Stimulated activated naive B cell treated with anti-CD40 and anti-IgM and Interleukin-4, amounts not matched to agents 10 μg/mL and 1 μg/mL and 100 μg/mL, for 72 hours (primary cell): ENCODE results near the gene SMG6.

Experiments used
- ATAC-seq, 2 donors: fragments of 150-1000 bp; cut with Tn5 transposase; replicated peaks; 2 replicates each; pipeline ENCODE4 v1.10.0; 2021; ENCODE audit warnings: moderate library complexity in 1 of 2
- DNase-seq: peaks from one replicate; pipeline ENCODE4 v3.0.0; 2021
- H3K27ac Mint-ChIP-seq: one replicate; pipeline ENCODE4 v1.8.0; 2022; ENCODE audit warnings: mild to moderate bottlenecking, mixed read lengths
- H3K27me3 Mint-ChIP-seq, 2 donors: one replicate each; pipeline ENCODE4 v1.8.0; 2022; ENCODE audit warnings: mixed read lengths in 2 of 2
- H3K36me3 Mint-ChIP-seq, 2 donors: one replicate each; pipeline ENCODE4 v1.8.0; 2022; ENCODE audit warnings: mixed read lengths in 2 of 2, mild to moderate bottlenecking in 1 of 2
- H3K4me1 Mint-ChIP-seq, 2 donors: one replicate each; pipeline ENCODE4 v1.8.0; 2022; ENCODE audit warnings: mixed read lengths in 2 of 2, mild to moderate bottlenecking in 1 of 2
- H3K4me3 Mint-ChIP-seq, 2 donors: one replicate each; pipeline ENCODE4 v1.8.0; 2022; ENCODE audit warnings: mild to moderate bottlenecking in 2 of 2, mixed read lengths in 2 of 2, moderate library complexity in 1 of 2
- H3K9me3 Mint-ChIP-seq, 2 donors: one replicate each; pipeline ENCODE4 v1.8.0; 2022; ENCODE audit warnings: mixed read lengths in 2 of 2, mild to moderate bottlenecking in 1 of 2

The SMG6 gene

GRCh38 chr17:2303204-2304188, at the start of gene SMG6, which contains the start of gene SRR:
Gene SMG6 (minus strand): TSS chr17:2303785. CDS start chr17:2303720, 65 bp downstream.
Gene SRR (plus strand): TSS chr17:2303950. CDS start chr17:2315561, 11,611 bp downstream.
- ATAC-seq (peak; percentile 87 to 89), DNase-seq (peak; percentile 86)
- Mint-ChIP-seq H3K4me3 (peak within 1 kb of the TSS; percentile 88 to 91), H3K27me3 (no peaks in the 10 kb centered on the region), H3K36me3 (peaks cover 20 to 28% of the 10 kb centered on the region in 2 donors), H3K4me1 (peaks cover 4 to 51% of the 10 kb centered on the region in 2 donors), H3K27ac (peak within 1 kb of the TSS; percentile 89), H3K9me3 (no peaks in the 10 kb centered on the region)

DNA sequence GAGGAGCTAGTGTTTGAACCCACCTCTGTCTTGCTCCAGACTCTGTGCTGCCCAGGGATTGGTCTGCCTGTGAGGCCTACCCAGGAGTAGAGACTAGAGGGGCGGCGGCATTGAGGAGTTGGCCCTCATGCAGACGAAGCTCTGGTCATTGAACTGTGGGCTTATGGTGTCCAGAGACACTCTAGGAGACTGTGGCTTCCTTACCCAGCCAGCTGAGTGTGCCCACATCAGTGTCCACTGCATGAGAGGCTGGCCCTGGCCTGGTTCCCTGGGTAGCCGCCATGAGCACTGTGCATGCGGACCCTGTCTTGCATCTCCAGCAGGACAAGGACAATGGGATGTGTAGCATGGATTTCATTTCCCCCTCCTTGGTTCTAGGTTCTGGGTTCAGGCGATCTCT, 47.7 kb upstream of the SMG6 start:
- DNase-seq: no peak
- ATAC-seq: no peak
- Mint-ChIP-seq H3K9me3 (no peaks in the 10 kb centered on the region), H3K27ac (no peak overlapping the region), H3K4me3 (no peak overlapping the region), H3K4me1 (peaks cover 2 to 4% of the 10 kb centered on the region in 2 donors), H3K27me3 (no peaks in the 10 kb centered on the region), H3K36me3 (peaks cover 0 to 5% of the 10 kb centered on the region in 2 donors)

DNA sequence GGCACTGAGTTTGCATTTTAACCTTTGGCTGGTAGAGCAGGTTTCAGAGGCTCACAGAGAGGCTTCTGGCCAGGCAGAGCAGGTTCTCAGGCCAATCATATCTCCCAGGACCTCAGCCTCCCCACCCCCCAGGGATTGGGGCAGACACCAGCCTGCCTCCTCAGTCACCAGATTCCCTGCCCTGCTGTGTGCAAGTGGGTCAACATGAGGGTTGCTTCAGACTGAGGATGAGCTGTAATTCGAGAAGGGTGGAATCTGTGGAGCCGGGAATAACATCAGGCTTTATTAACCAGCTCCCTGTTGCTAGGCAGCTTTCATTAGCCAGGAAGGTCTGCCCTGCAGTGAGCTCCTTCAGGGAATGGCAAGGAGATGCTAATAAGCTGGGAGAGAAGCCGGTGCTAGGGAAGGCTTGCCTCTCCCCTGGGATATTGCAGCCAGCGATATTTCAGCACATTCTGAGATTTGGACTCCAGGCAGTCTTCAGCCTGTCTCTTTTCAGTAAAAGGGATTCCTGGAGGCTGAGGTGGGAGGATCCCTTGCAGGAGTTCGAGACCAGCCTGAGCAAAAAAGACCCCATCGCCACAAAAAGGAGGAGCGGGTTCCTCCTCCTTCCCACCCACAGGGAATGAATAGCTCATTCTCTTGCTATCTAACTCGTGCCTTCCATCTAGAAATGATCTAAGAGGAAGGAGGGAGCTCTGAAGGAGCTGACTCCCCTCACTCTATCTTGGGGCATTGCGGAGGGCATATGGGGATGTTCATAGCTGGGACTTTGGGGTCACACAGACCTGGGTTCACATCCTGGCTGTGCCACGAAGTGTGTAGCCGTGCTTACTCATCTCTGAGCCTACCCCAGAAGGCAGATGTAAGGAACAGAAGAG, 44.5 kb upstream of the SMG6 start:
- peaks cover 0 to 2% of the 10 kb centered on the region in 2 donors for H3K4me1 Mint-ChIP-seq
- H3K36me3 Mint-ChIP-seq: peaks cover 8 to 11% of the 10 kb centered on the region in 2 donors
- H3K4me3 Mint-ChIP-seq: no peak overlapping the region
- H3K9me3 Mint-ChIP-seq: no peaks in the 10 kb centered on the region
- H3K27me3 Mint-ChIP-seq: no peaks in the 10 kb centered on the region
- DNase-seq (no peak), ATAC-seq (no peak)
- peak overlapping the region; percentile 54 for H3K27ac Mint-ChIP-seq

GRCh38 chr17:2346475-2346874, 42.9 kb upstream of the SMG6 start:
- ATAC-seq (no peak), DNase-seq (no peak)
- Mint-ChIP-seq H3K4me1 (no peaks in the 10 kb centered on the region), H3K4me3 (no peak overlapping the region), H3K27ac (no peak overlapping the region), H3K36me3 (peaks cover 15% of the 10 kb centered on the region in 2 donors), H3K9me3 (no peaks in the 10 kb centered on the region), H3K27me3 (no peaks in the 10 kb centered on the region)

- no peaks in the 10 kb centered on the region for H3K9me3 Mint-ChIP-seq
- H3K36me3 Mint-ChIP-seq: peaks cover 15% of the 10 kb centered on the region in 2 donors
- no peak overlapping the region for H3K4me3 Mint-ChIP-seq
- peaks cover 0 to 1% of the 10 kb centered on the region in 2 donors for H3K4me1 Mint-ChIP-seq
- H3K27me3 Mint-ChIP-seq: no peaks in the 10 kb centered on the region
- DNase-seq (no peak), ATAC-seq (no peak)
- H3K27ac Mint-ChIP-seq: no peak overlapping the region
These were observed 40.9 kb upstream of the SMG6 start for GRCh38 chr17:2344528-2344927.

DNA sequence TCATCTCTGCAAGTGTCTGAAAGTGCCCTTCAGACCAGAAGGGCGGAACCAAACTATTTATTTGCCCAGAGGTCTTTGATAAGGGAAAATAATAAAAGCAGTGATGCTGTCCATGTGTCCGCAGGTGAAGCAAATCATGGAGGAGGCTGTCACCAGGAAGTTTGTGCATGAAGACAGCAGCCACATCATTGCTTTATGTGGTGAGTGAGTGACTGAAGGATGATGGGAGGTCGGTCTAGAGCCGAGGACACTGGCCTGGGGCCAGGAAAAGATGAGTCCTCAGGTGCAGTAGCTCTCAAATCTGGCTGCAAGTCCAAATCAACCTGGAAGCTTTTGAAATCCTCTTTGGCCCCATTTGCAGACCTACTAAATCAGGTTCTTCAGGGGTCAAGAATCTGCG, 39.8 kb upstream of the SMG6 start:
- no peak for ATAC-seq
- Mint-ChIP-seq H3K27me3 (no peaks in the 10 kb centered on the region), H3K27ac (no peak overlapping the region), H3K4me3 (no peak overlapping the region), H3K4me1 (peaks cover 3 to 5% of the 10 kb centered on the region in 2 donors), H3K36me3 (peaks cover 14 to 15% of the 10 kb centered on the region in 2 donors), H3K9me3 (no peaks in the 10 kb centered on the region)
- DNase-seq: no peak

DNA sequence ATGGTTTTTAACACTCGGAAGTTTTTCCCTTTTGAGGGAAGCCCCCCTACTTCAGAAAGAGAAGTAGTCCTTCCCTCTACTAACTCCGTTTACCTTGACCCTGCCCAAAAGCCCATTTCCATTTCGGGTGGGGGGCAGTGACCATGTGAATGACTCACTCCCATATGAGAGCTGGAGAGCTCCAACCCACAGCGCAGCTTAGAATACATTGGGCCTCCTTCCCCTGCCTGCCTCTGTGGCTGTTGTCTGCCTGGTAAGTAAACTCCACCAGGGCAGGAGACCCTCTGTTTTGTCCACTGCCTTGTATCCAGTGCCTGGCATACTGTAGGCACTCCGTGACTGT, 34.7 kb upstream of the SMG6 start:
- Mint-ChIP-seq H3K27ac (peak overlapping the region; percentile 76), H3K9me3 (no peaks in the 10 kb centered on the region), H3K4me1 (peaks cover 16 to 25% of the 10 kb centered on the region in 2 donors), H3K27me3 (no peaks in the 10 kb centered on the region), H3K4me3 (peak overlapping the region; percentile 79 to 97), H3K36me3 (peaks cover 12 to 19% of the 10 kb centered on the region in 2 donors)
- DNase-seq: no peak
- ATAC-seq: no peak

DNA sequence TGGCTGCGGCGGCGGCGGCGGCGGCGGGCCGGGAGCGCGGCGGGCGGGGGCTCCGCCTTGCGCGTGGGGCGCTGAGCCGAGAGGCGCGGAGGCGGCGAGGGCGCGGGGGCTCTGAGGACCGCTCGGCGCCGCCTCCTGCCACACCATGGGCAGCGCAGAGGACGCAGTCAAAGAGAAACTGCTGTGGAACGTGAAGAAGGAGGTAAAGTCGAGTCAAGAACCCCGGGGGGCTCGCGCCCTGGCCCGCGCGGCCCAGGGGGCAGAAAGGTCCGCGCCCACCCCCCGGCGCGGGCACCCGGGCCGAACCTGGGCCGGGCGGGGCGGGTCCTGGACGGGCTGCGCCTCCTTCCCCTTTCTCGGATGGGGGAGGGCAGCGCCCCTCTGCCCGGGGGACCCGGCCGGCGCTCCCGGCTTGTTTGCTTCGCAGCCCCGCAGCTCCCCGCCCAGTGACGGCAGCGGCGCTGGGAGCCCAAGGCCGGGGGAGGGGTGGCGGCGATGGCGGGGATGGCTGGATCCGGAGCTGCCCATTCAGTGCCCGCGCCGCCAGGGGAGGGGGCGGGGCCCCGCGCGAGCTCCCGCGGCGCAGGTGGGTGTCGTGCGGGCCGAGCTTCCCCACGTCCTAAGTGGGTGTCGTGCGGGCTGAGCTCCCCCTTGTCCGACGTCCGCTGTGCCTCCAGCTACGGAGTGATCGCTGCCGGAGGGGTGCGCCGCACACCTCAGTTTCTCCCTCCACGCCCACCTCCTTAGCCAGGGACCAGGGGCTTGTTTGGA, 34.1 kb upstream of the SMG6 start:
- peak overlapping the region; percentile 97 to 99 for H3K4me3 Mint-ChIP-seq
- DNase-seq (peak; percentile 35), ATAC-seq (peak; percentile 46 to 54)
- no peaks in the 10 kb centered on the region for H3K9me3 Mint-ChIP-seq
- H3K27me3 Mint-ChIP-seq: no peaks in the 10 kb centered on the region
- H3K27ac Mint-ChIP-seq: no peak overlapping the region
- H3K4me1 Mint-ChIP-seq: peaks cover 16 to 25% of the 10 kb centered on the region in 2 donors
- peaks cover 12 to 19% of the 10 kb centered on the region in 2 donors for H3K36me3 Mint-ChIP-seq

DNA sequence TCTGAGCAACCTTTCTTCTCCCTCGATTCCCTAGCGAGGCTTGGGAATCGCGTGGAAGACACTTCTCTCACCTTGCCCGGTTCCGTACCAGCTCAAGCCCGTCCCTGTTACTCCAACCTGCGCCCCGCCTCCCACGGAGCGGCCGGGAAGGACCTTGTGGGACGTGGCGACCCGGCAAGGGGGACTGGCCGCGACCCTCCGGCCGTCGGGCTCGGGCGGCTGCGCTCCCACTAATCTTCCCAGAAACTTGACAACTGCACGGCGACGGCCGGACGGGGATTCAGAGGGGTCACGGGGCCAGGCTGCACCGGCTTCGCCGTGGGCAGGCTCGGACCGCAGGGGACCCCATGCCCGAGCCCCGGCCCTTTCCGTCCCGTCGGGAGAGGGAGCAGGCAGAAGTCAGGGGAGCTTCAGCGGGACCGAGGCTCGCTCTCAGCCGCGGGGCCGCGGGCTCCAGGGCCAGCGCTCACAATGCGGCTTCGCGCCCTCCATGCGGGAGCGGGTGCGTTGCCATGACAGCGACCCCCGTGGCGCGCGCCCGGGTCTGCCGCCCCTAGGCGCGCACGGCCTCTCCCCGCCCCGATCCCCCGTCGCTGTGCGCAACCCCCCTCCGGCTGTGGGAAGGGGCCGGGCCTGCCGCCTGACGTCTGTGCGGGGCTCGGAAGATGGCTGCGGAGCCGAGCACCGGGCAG, 33.4 kb upstream of the SMG6 start, which contains the start of gene SGSM2:
TSS of gene SGSM2 (plus strand) at position 650 of the 692 bp plus-strand sequence. CDS start 188 bp downstream, outside the sequence.
- peaks cover 12 to 15% of the 10 kb centered on the region in 2 donors for H3K36me3 Mint-ChIP-seq
- peak; percentile 33 for DNase-seq
- peaks cover 16 to 25% of the 10 kb centered on the region in 2 donors for H3K4me1 Mint-ChIP-seq
- H3K27me3 Mint-ChIP-seq: no peaks in the 10 kb centered on the region
- peak within 1 kb of the TSS; percentile 99 for H3K27ac Mint-ChIP-seq
- H3K4me3 Mint-ChIP-seq: peak within 1 kb of the TSS; percentile 97 to 99
- no peaks in the 10 kb centered on the region for H3K9me3 Mint-ChIP-seq
- peak; percentile 58 to 68 for ATAC-seq

GRCh38 chr17:2336215-2336851, 32.7 kb upstream of the SMG6 start, which contains the start of gene TSR1:
Gene TSR1 (minus strand): TSS chr17:2336457. CDS start chr17:2336427, 30 bp downstream.
- Mint-ChIP-seq H3K9me3 (no peaks in the 10 kb centered on the region), H3K36me3 (peaks cover 8 to 11% of the 10 kb centered on the region in 2 donors), H3K4me3 (peak within 1 kb of the TSS; percentile 97 to 99), H3K27ac (peak within 1 kb of the TSS; percentile 99), H3K4me1 (peaks cover 16 to 25% of the 10 kb centered on the region in 2 donors), H3K27me3 (no peaks in the 10 kb centered on the region)
- ATAC-seq: peak; percentile 88 to 89
- DNase-seq: peak; percentile 81

GRCh38 chr17:2335726-2336214, 32.2 kb upstream of the SMG6 start:
- Mint-ChIP-seq H3K27ac (peak overlapping the region; percentile 99), H3K4me3 (peak overlapping the region; percentile 97 to 99), H3K36me3 (peaks cover 8 to 11% of the 10 kb centered on the region in 2 donors), H3K4me1 (peaks cover 16 to 25% of the 10 kb centered on the region in 2 donors), H3K27me3 (no peaks in the 10 kb centered on the region), H3K9me3 (no peaks in the 10 kb centered on the region)
- DNase-seq: no peak
- no peak for ATAC-seq

DNA sequence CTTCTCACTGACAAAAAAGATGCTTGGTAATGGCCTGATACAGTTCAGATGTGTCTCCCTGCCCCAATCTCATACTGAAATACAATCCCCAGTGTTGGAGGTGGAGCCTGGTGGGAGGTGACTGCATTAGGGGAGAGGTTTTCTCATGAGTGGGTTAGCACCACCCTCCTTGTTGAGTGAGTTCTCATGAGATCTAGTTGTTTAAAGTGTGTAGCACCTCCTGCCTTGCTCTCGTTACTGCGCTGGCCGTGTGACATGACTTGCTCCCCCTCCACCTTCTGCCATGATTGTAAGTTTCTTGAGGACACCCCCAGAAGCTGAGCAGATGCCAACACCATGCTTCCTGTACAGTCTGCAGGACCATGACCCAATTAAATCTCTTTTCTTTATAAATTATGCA, 27.7 kb upstream of the SMG6 start:
- Mint-ChIP-seq H3K4me1 (peaks cover 15 to 23% of the 10 kb centered on the region in 2 donors), H3K36me3 (peaks cover 28 to 30% of the 10 kb centered on the region in 2 donors), H3K9me3 (no peaks in the 10 kb centered on the region), H3K4me3 (no peak overlapping the region), H3K27me3 (no peaks in the 10 kb centered on the region), H3K27ac (no peak overlapping the region)
- no peak for ATAC-seq
- DNase-seq: no peak
